Loucy (cell line): Measurements from ENCODE around the gene SUN5.

Experiments used
- H2AFZ ChIP-seq: fragments of 200-600 bp; sonication (generic); 2 replicates; pipeline ENCODE4 v1.6.0; 2016; ENCODE audit warnings: antibody characterized with exemption, mild to moderate bottlenecking, low read length, moderate library complexity
- H3F3A ChIP-seq: fragments of 200-600 bp; 2 replicates; pipeline ENCODE4 v1.6.0; 2016; ENCODE audit warnings: antibody characterized with exemption, low read depth, mild to moderate bottlenecking
- H3K27me3 ChIP-seq: fragments of 200-600 bp; sonication (generic); 2 replicates; pipeline ENCODE4 v1.6.1; 2014; ENCODE audit warnings: low read length, mild to moderate bottlenecking; ENCODE audit not compliant: insufficient read depth, poor library complexity, severe bottlenecking
- H3K36me3 ChIP-seq: fragments of 200-600 bp; sonication (generic); 2 replicates; pipeline ENCODE4 v1.6.1; 2016; ENCODE audit warnings: low read length; ENCODE audit not compliant: insufficient read depth
- H3K4me1 ChIP-seq: fragments of 200-600 bp; sonication (generic); 2 replicates; pipeline ENCODE4 v1.5.1; 2014; ENCODE audit warnings: low read length, mild to moderate bottlenecking; ENCODE audit not compliant: insufficient read depth, poor library complexity, severe bottlenecking
- H3K4me2 ChIP-seq: fragments of 200-600 bp; sonication (generic); 2 replicates; pipeline ENCODE4 v1.6.0; 2014; ENCODE audit warnings: antibody characterized with exemption, low read length, low read depth, mild to moderate bottlenecking; ENCODE audit not compliant: poor library complexity, severe bottlenecking
- H3K4me3 ChIP-seq: fragments of 200-600 bp; sonication (generic); 2 replicates; pipeline ENCODE4 v1.5.1; 2014; ENCODE audit warnings: low read length, mild to moderate bottlenecking, mixed read lengths; ENCODE audit not compliant: poor library complexity, severe bottlenecking
- H3K79me2 ChIP-seq: fragments of 200-600 bp; sonication (generic); 2 replicates; pipeline ENCODE4 v1.6.1; 2014; ENCODE audit warnings: low read length; ENCODE audit not compliant: insufficient read depth
- H3K9ac ChIP-seq: fragments of 200-600 bp; sonication (generic); 2 replicates; pipeline ENCODE4 v1.6.0; 2014; ENCODE audit warnings: mild to moderate bottlenecking, low read depth, low read length, moderate library complexity; ENCODE audit not compliant: poor library complexity, severe bottlenecking
- H3K9me2 ChIP-seq: fragments of 200-600 bp; sonication (generic); replicated peaks from 2 replicates; pipeline ENCODE4 v1.6.1; 2016; ENCODE audit warnings: low read depth, low read length, mixed read lengths
- H3K9me3 ChIP-seq: fragments of 200-600 bp; sonication (generic); 2 replicates; pipeline ENCODE4 v1.6.1; 2014; ENCODE audit warnings: mild to moderate bottlenecking, antibody characterized with exemption, low read length, low read depth; ENCODE audit not compliant: insufficient read depth
- H4K20me1 ChIP-seq: fragments of 200-600 bp; sonication (generic); 2 replicates; pipeline ENCODE4 v1.6.0; 2014; ENCODE audit warnings: antibody characterized with exemption, low read length, mild to moderate bottlenecking; ENCODE audit not compliant: insufficient read depth, poor library complexity, severe bottlenecking
- CTCF ChIP-seq: fragments of 200-600 bp; sonication (generic); conservative IDR thresholded peaks from 2 replicates; pipeline ENCODE4 v1.5.1; 2014; ENCODE audit warnings: mild to moderate bottlenecking, antibody characterized with exemption, low read length
- EZH2phosphoT487 ChIP-seq: fragments of 200-600 bp; IDR thresholded peaks from 2 replicates; pipeline ENCODE4 v1.6.1; 2018; ENCODE audit warnings: antibody characterized with exemption, mild to moderate bottlenecking, moderate library complexity, borderline replicate concordance

The SUN5 gene

GRCh38 chr20:32990426-32990825 lies 13.8 kb downstream of the SUN5 start:
- Histone ChIP-seq H3K4me2 (peak overlapping the region; percentile 45), H3K9ac (no peak overlapping the region), H4K20me1 (no peaks in the 10 kb centered on the region), H3K9me2 (no peaks in the 10 kb centered on the region), H3F3A (no peaks in the 10 kb centered on the region), H3K4me3 (no peak overlapping the region), H3K27me3 (no peaks in the 10 kb centered on the region), H3K36me3 (no peaks in the 10 kb centered on the region), H3K9me3 (peaks cover 6% of the 10 kb centered on the region; the same call in 1 of the 2 replicates), H3K4me1 (peaks cover 24% of the 10 kb centered on the region), H3K79me2 (no peaks in the 10 kb centered on the region), H2AFZ (no peak overlapping the region)
- no peak for TF ChIP-seq EZH2phosphoT487
- TF ChIP-seq CTCF: no peak

- no peaks in the 10 kb centered on the region for H3K27me3 ChIP-seq
- no peaks in the 10 kb centered on the region for H3F3A ChIP-seq
- no peaks in the 10 kb centered on the region for H4K20me1 ChIP-seq
- H3K79me2 ChIP-seq: no peaks in the 10 kb centered on the region
- no peak overlapping the region for H3K4me3 ChIP-seq
- H3K4me2 ChIP-seq: no peak overlapping the region
- H3K36me3 ChIP-seq: no peaks in the 10 kb centered on the region
- no peaks in the 10 kb centered on the region for H3K9me2 ChIP-seq
- TF ChIP-seq EZH2phosphoT487: no peak
- no peak for TF ChIP-seq CTCF
- H3K9ac ChIP-seq: no peak overlapping the region
- no peak overlapping the region for H2AFZ ChIP-seq
- no peaks in the 10 kb centered on the region for H3K9me3 ChIP-seq
- peaks cover 24% of the 10 kb centered on the region for H3K4me1 ChIP-seq
Measured at GRCh38 chr20:32989507-32990283, 14.5 kb downstream of the SUN5 start.

- Histone ChIP-seq H3K79me2 (no peaks in the 10 kb centered on the region), H3K9ac (no peak overlapping the region), H3F3A (no peaks in the 10 kb centered on the region), H3K4me2 (no peak overlapping the region), H3K9me2 (no peaks in the 10 kb centered on the region), H3K4me3 (no peak overlapping the region), H3K27me3 (no peaks in the 10 kb centered on the region), H2AFZ (no peak overlapping the region), H3K4me1 (peaks cover 24% of the 10 kb centered on the region), H3K36me3 (no peaks in the 10 kb centered on the region), H4K20me1 (no peaks in the 10 kb centered on the region), H3K9me3 (no peaks in the 10 kb centered on the region)
- TF ChIP-seq EZH2phosphoT487 (no peak), CTCF (no peak)
Measured at GRCh38 chr20:32988008-32988407, 16.2 kb downstream of the SUN5 start.
